ENCODE data around the gene RNF144A.

GRCh38 chr2:6947929-6948676 is 30.9 kb downstream of the RNF144A start:
- TF ChIP-seq CTCF (IDR thresholded peaks at IDR 0.05) (no peak), EZH2 (IDR thresholded peaks at IDR 0.05; ENCODE audit: borderline replicate concordance, insufficient read depth, low read depth, low read length, poor library complexity, severe bottlenecking) (no peak)
